Psoas muscle (tissue), 8 donors: ENCODE data around the gene BSN. TPM values are rescaled to one million over a fixed set of nuclear protein-coding genes. Genes with fewer than 3 reads are reported as not detected.

ENCODE experiments used
- ATAC-seq, 4 donors: fragments of 200-7000 bp; cut with Tn5 transposase; one replicate each; pipeline ENCODE4 v1.9.1; 2020; ENCODE audit warnings: moderate library complexity in 3 of 4, mild to moderate bottlenecking in 2 of 4
- DNase-seq, 2 donors: peaks; one replicate each; pipeline ENCODE4 v3.0.0-alpha.2; 2020
- H3K27ac ChIP-seq: fragments of 200-600 bp; one replicate; pipeline ENCODE4 v1.8.0; 2022
- H3K27me3 ChIP-seq, 3 donors: fragments of 200-600 bp in 1 of 3; one replicate each; pipeline versions ENCODE4 v1.6.1 to v1.8.0; 2013 to 2022; ENCODE audit warnings: low read length in 2 of 3, mild to moderate bottlenecking in 2 of 3, moderate library complexity in 1 of 3; ENCODE audit not compliant: insufficient read depth in 3 of 3
- H3K36me3 ChIP-seq, 2 donors: fragments of 200-600 bp in 1 of 2; one replicate each; pipeline versions ENCODE4 v1.6.1 to v1.8.0; 2013 to 2022; ENCODE audit warnings: low read depth in 1 of 2, mild to moderate bottlenecking in 1 of 2, moderate library complexity in 1 of 2; ENCODE audit not compliant: insufficient read depth in 1 of 2
- H3K4me1 ChIP-seq: fragments of 200-600 bp; one replicate; pipeline ENCODE4 v1.8.0; 2022
- H3K4me3 ChIP-seq: fragments of 200-600 bp; one replicate; pipeline ENCODE4 v1.8.0; 2022; ENCODE audit warnings: mild to moderate bottlenecking
- H3K9me3 ChIP-seq: fragments of 200-600 bp; one replicate; pipeline ENCODE4 v1.8.0; 2022
- CTCF ChIP-seq: fragments of 200-600 bp; IDR thresholded peaks from one replicate; pipeline ENCODE4 v1.8.0; 2022; ENCODE audit warnings: antibody characterized with exemption
- WGBS, 3 donors: extraction: QIAGEN DNeasy Blood & Tissue Kit; methylation state at CpG; one replicate each; pipeline versions ENCODE4 v1.1.6 to v1.1.7; 2013; 5-methylcytosine and 5-hydroxymethylcytosine counted together
- intact Hi-C, 2 donors: fragments of 100-400 bp; cut with DNase I; formaldehyde crosslinking; loops; one replicate each; pipeline versions ENCODE4 v1.11.0 to v1.14.2; 2022
- polyA plus RNA-seq, 3 donors: library from polyadenylated mRNA; stranded (reverse); fragments of 200-250 nt; gene quantifications; one replicate each; pipeline ENCODE4 v1.2.3, GENCODE V29; 2013
- total RNA-seq, 4 donors: library from RNA; stranded (reverse); fragmentation: NEBNext Ultra II Directional in 2 of 4; extraction: Animal tissue kit (Norgen Biotek cat#: 25700) in 2 of 4; gene quantifications; one replicate each; pipeline versions ENCODE4 v1.2.1 to v1.2.4, GENCODE V29; 2021 to 2023
- donor health status: healthy with polysubstance abuse.
- donor health status: DM: no; HTN: no; CAD: no; lungs with moderate emphysema.
- donor health status: Bipolar disorder and iron deficiency.
- donor health status: healthy.
- donor health status: DM: yes; HTN: yes; CAD: no.
- donor health status: DM: no; HTN: no; CAD: no.
- donor health status: DM: no; HTN: no; CAD: no.
- donor health status: DM: yes; HTN: yes; CAD: no.

Gene BSN
- total and polyA plus RNA-seq, 7 donors = 0.08 to 0.95 (median 0.22) TPM

GRCh38 chr3:49700453-49701128 lies 146.3 kb downstream of the BSN start:
- DNase-seq (no peak), ATAC-seq (no peak)
- Histone ChIP-seq H3K4me3 (no peak overlapping the region), H3K27me3 (no peaks in the 10 kb centered on the region), H3K27ac (no peak overlapping the region), H3K9me3 (no peaks in the 10 kb centered on the region), H3K36me3 (peaks cover 0 to 87% of the 10 kb centered on the region in 2 donors), H3K4me1 (no peaks in the 10 kb centered on the region)
- 66 to 79% (median 70%) methylated on average over 13 of the region's 13 CpGs for WGBS, 3 donors
- intact Hi-C loops = loop anchor here in 1 of 2 donors (5.0 kb wide), 1 partner anchor 207 kb away; no protein-coding TSS in a partner anchor
- TF ChIP-seq CTCF = no peak

DNA sequence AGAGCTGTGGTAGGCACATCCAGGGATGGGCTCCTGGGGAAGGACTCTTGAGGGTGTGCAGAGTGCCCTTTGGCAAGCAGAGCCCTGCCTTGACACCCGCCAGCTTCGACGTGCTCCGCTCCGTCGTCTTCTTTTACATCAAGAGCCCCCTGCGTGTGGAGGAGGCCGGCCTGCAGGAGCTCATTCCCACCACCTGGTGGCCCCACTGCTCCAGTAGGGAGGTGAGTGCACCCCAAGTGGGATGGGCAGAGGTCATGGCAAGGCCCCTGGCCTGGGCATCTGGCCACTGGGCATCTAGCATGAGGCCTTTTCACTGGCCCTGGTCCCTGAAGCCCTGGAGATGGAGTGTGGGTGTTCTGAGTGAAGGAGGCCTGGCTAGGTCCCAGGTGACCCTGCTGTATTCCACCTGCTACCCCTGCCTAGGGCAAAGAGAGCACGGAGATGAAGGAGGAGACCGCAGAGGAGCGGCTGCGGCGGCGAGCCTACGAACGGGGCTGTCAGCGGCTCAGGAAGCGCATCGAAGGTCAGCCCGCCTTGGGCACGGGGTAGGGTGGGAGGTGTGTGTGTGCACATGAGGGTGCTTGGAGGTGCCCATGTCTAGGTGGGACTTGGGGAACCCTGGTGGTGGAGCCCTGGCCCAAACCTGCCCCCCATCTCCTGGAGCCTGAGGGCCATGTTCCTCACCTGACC lies 147.3 kb downstream of the BSN start:
- TF ChIP-seq CTCF = peak; percentile 33
- Histone ChIP-seq H3K36me3 (peaks cover 0 to 97% of the 10 kb centered on the region in 2 donors), H3K4me1 (no peaks in the 10 kb centered on the region), H3K27me3 (no peaks in the 10 kb centered on the region), H3K9me3 (no peaks in the 10 kb centered on the region), H3K4me3 (no peak overlapping the region), H3K27ac (no peak overlapping the region)
- peak in 2 of 4 donors; percentile 40 to 45 for ATAC-seq
- no peak for DNase-seq
- intact Hi-C loops = loop anchor here in 1 of 2 donors (5.0 kb wide), 1 partner anchor 206 kb away; no protein-coding TSS in a partner anchor
- 69 to 81% (median 69%) methylated on average over 20 to 21 of the region's 21 CpGs for WGBS, 3 donors

DNA sequence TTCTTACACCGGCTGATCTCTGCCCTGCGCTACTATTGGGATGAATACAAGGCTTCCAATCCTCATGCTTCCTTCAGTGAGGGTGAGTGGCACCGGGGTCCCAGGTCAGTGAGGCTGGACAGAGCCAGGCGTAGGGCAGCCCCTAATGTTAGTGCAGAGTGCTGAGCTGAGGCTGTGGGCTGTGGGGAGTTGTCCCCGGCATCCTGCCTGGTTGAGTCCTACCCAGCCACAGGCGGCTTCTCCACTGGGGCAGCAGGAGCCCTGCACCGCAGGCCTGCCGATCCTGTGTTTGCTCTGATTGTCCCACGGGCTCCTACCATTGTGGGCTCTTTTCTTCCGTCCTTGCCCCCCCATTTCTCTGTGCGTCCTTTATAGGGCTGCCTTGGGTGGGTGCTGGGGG lies 148.4 kb downstream of the BSN start:
- Histone ChIP-seq H3K27ac (no peak overlapping the region), H3K27me3 (no peaks in the 10 kb centered on the region), H3K4me3 (no peak overlapping the region), H3K4me1 (no peaks in the 10 kb centered on the region), H3K36me3 (peaks cover 0 to 99% of the 10 kb centered on the region in 2 donors), H3K9me3 (no peaks in the 10 kb centered on the region)
- no peak for ATAC-seq
- no peak for TF ChIP-seq CTCF
- no peak for DNase-seq
- WGBS, 3 donors = 90 to 91% (median 90%) methylated on average over 11 of the region's 11 CpGs
- intact Hi-C loops = loop anchor here in 1 of 2 donors (1.0 to 5.0 kb wide), 2 partner anchors 137 to 205 kb away; no protein-coding TSS in a partner anchor

DNA sequence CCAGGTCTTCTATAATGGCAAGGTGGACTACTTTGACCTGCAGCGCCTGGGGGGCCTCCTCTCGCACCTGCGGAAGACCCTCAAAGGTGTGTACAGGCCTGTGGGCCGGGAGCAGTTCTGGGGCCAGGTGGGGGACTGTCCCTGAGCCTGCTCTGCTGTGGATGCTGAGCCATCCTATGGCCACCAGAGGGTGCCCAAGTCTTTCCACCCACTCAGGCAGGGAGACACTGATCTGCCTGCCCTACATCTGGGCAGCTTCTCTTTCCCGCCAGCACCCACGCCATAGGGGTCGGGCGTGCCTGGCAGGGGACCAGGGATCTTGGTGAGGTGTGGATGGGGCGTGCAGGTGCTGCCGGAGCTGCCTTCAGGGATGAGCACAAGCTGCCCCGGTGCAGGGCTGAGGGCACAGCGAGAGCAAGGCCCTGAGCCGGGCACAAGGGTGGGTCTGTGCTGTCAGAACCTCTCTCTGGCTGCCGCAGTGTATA lies 149.2 kb downstream of the BSN start:
- peaks cover 0 to 98% of the 10 kb centered on the region in 2 donors for H3K36me3 ChIP-seq
- WGBS, 3 donors = 55 to 65% (median 62%) methylated on average over 14 of the region's 14 CpGs
- TF ChIP-seq CTCF = peak; percentile 86

More for the DNA sequence above, 149.2 kb downstream of the BSN start:
- Histone ChIP-seq H3K4me1 (no peaks in the 10 kb centered on the region), H3K4me3 (no peak overlapping the region), H3K27ac (no peak overlapping the region), H3K27me3 (no peaks in the 10 kb centered on the region), H3K9me3 (no peaks in the 10 kb centered on the region)
- DNase-seq = peak; percentile 63 to 83
- peak; percentile 84 to 91 (median 88) for ATAC-seq
- intact Hi-C loops = loop anchor here in 1 of 2 donors (1.0 to 5.0 kb wide), 2 partner anchors 136 to 204 kb away; no protein-coding TSS in a partner anchor
